Epithelial cell of proximal tubule (primary cell): Measurements from ENCODE around the gene THBS3. TPM values are rescaled to one million over a fixed set of nuclear protein-coding genes. Genes with fewer than 3 reads are reported as not detected.
"Not testable (repeated sequence)": the region's sequence is repeated elsewhere in the genome, so short reads cannot be mapped to it uniquely, and the experiment has no call there.

Experiments used
- DNase-seq: peaks from one replicate; pipeline ENCODE4 v3.0.0-alpha.2; 2011; ENCODE audit warnings: low read depth
- H3K4me3 ChIP-seq: 2 replicates; pipeline ENCODE4 v1.5.1; 2011; ENCODE audit warnings: low read depth, mild to moderate bottlenecking, low read length
- CTCF ChIP-seq: conservative IDR thresholded peaks from 2 replicates; pipeline ENCODE4 v1.5.1; 2012; ENCODE audit warnings: low read depth, mild to moderate bottlenecking, low read length
- total RNA-seq: library from RNA; depleted of rRNA; stranded (reverse); fragments of >200 nt; gene quantifications from 2 replicates; pipeline ENCODE4 v1.2.3, GENCODE V29; 2015

Gene THBS3
- total RNA-seq, 1 donor from 2014 or later = 13.2 TPM

GRCh38 chr1:155244368-155245162 is 36.9 kb upstream of the THBS3 start:
- TF ChIP-seq CTCF = peak; percentile 14
- H3K4me3 ChIP-seq = peak overlapping the region; percentile 78
- DNase-seq = peak; percentile 88

GRCh38 chr1:155242805-155243358 is 35.2 kb upstream of the THBS3 start:
- TF ChIP-seq CTCF = no peak
- H3K4me3 ChIP-seq = peak overlapping the region; percentile 78
- no peak for DNase-seq

DNA sequence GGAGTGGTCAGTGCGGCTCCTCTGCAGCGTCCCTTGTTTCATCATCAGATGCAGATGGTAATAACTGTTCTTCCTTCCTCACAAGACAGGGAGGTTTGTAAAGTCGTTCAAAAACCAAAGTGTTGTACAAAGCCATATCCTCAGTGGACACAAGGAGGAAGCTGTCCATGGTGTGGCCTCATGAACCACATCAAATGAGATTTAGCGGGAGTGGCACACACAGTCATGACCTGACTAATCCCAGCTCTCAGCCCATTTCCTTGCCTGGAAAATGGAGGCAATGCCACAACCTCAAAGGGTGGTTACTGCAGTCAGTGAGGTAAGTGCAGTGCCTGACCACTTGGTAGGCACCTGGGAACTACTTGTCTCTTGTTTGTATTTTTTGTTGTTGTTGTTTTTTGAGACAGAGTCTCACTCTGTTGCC is 34.2 kb upstream of the THBS3 start:
- DNase-seq = no peak

GRCh38 chr1:155241069-155241679 is 33.5 kb upstream of the THBS3 start:
- no peak for TF ChIP-seq CTCF
- peak overlapping the region; percentile 63 for H3K4me3 ChIP-seq
- no peak for DNase-seq

More for the DNA sequence above, 34.2 kb upstream of the THBS3 start:
- no peak for TF ChIP-seq CTCF
- H3K4me3 ChIP-seq = no peak overlapping the region

GRCh38 chr1:155236451-155236850 is 28.8 kb upstream of the THBS3 start:
- no peak overlapping the region for H3K4me3 ChIP-seq
- DNase-seq = no peak
- TF ChIP-seq CTCF = no peak

- H3K4me3 ChIP-seq, DNase-seq: not testable (repeated sequence)
Measured at GRCh38 chr1:155235375-155235774, 27.7 kb upstream of the THBS3 start.

DNA sequence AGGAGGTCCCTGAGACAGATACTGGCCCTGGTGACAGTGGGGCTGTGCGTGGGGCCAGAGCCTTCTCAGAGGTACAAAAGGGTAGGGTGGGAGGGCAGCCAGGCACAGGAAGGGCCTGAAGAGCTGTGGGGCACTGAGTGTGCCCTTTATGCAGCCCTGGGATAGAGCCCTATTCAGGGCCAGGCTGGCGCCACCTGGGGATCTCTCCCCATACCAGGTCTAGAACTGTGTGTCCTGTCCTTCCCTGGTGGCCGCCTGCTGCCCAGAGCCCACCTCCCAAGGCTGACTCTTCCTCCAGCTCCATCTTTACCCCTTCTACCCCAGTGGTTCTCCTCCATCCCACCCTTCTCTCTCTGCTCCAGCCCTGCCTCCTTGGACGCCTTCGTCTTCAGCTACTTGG is 25.8 kb upstream of the THBS3 start:
- not testable (repeated sequence) for H3K4me3 ChIP-seq

DNA sequence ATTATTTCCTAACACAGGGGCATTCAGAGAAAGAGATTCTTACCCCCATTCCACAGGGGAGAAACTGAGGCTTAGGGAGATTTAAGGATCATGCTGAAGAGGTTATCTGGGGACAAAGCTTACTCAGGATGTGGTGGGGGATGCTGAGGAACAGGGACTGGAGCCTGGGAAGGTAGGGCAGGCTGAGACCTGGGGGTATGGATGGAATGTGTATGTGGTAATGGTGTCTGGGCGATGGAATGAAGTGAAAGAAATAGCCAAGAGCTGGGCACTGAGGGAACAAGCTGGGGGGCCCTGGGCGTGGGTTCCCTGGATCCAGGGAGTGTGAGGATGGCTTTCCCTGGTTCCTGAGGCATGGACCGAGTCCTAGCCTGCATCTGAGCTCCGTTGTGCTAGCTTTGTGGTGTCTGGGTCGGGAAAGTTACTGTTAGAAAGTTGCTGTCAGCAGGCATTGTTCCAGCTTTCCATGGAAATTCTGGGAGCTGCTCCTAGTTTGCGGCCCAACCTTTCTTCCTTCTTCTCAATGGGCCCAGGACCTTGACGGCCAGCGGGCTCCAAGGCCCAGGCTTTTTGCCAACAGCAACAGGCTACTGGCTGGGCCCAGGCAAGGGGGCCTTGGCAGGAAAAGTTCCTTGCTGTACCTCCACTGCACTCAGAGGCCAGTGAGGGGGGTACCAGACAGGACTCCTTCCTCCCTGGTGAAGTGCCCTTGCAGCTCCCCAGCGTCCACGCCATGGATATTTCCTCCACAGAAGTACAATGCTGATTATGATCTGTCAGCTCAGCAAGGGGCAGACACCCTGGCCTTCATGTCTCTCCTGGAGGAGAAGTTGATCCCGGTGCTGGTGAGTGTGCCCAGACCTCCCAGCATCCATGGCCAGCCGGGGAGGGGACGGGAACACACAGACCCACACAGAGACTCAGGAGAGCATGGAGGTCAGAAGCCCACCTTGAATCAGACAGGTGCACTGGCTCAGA is 24.6 kb upstream of the THBS3 start:
- not testable (repeated sequence) for DNase-seq, H3K4me3 ChIP-seq

More for the DNA sequence above, 25.8 kb upstream of the THBS3 start:
- not testable (repeated sequence) for DNase-seq

DNA sequence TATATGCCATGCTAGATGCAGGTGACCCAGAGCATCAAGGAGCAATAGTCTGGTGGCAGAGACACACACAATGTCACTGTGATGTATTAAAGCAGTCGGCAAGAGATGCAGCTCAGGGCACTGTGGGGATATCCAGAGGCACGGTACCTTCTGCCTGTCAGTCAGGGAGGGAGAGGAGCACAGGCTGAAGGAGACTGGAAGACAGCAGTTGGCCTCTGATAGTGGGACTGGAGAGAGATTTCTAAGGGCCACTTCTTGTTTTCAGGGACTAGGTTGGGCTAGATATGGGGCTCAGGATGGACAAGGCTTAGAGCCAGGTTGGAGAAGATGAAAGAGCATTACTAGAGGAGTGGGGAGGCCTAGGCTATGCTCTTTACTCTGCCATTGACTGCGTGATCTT is 23.6 kb upstream of the THBS3 start:
- DNase-seq, H3K4me3 ChIP-seq: not testable (repeated sequence)
